ENCODE data around the gene ATP6AP1.

DNA sequence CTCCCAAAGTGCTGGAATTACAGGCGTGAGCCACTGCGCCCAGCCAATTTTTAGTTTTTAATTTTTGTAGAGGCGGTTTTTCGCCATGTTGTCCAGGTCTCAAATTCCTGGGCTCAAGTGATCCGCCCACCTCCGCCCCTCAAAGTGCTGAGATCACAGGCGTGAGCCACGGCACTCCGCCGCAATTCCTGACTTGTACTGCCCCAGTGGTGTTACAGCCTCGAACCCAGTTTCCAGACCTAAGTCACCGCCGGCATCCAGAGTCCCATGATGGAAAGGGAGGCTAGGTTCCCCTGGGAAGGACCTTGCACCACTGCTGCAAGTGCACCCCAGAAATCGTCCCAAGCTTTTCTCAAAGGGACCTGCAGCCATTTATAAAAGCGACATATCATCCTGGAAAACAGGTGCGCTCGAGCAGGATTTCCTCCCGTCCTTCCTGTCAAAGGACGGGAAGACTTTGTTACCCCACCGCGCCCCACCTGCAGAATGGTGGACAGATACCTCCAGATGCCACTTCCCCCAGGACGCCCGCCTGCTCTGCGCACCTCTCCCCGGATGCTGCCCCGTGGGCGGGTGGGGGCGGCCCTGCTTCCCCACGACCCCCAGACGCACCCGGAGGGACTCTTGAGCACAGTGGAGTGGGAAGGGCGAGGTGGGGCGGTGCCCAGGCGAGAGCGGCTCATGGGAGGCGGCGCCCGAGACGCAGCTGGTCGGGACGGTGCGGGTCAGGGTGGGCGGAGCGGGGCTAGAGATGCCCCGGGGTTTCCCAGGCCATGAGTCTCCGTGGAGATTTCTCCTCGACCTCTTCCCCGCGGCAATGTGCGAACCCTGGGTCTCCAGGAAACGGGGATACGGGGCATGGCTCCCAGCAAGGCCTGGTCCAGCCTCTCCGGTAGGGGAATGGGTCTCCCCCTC, 31.2 kb upstream of the ATP6AP1 start:
- no peak for TF ChIP-seq CTCF (IDR thresholded peaks at IDR 0.05)
- no peak for TF ChIP-seq EZH2 (IDR thresholded peaks at IDR 0.05; ENCODE audit: borderline replicate concordance, insufficient read depth, low read depth, low read length, poor library complexity, severe bottlenecking)
